CD4-positive, alpha-beta memory T cell (primary cell): ENCODE measurements around the gene RC3H1. TPM values are rescaled to one million over a fixed set of nuclear protein-coding genes. Genes with fewer than 3 reads are reported as not detected.

Experiments used
- CTCF ChIA-PET: fragments of 350-600 bp; sonication (Branson Sonifier 250); formaldehyde crosslinking; loops from one replicate; lab custom pipeline; 2021; ENCODE audit warnings: inconsistent platforms; ENCODE audit not compliant: partially characterized antibody; lab: Charles Lee
- POLR2A ChIA-PET: fragments of 350-600 bp; sonication (Branson Sonifier 250); formaldehyde crosslinking; loops from one replicate; lab custom pipeline; 2021; ENCODE audit not compliant: partially characterized antibody; lab: Charles Lee
- DNase-seq, 5 donors: peaks; one replicate each; pipeline versions ENCODE4 v3.0.0 to v3.0.0-alpha.2; 2020 to 2022; ENCODE audit warnings: mixed read lengths in 1 of 5
- H3K27ac ChIP-seq: one replicate; pipeline ENCODE4 v1.7.0; 2013; ENCODE audit warnings: low read depth, low read length
- H3K27me3 ChIP-seq: 2 replicates; pipeline ENCODE4 v1.7.0; 2013; ENCODE audit warnings: mild to moderate bottlenecking, low read length, moderate library complexity; ENCODE audit not compliant: insufficient read depth
- H3K36me3 ChIP-seq: 2 replicates; pipeline ENCODE4 v1.7.0; 2013; ENCODE audit warnings: mild to moderate bottlenecking, low read length, moderate library complexity; ENCODE audit not compliant: insufficient read depth
- H3K4me1 ChIP-seq: 2 replicates; pipeline ENCODE4 v1.7.0; 2013; ENCODE audit warnings: mild to moderate bottlenecking, low read length, moderate library complexity; ENCODE audit not compliant: insufficient read depth
- H3K4me3 ChIP-seq, 2 donors: one replicate each; pipeline ENCODE4 v1.7.0; 2013; ENCODE audit warnings: low read length in 2 of 2, mild to moderate bottlenecking in 1 of 2
- H3K9me3 ChIP-seq, 2 donors: one replicate each; pipeline ENCODE4 v1.7.0; 2013; ENCODE audit warnings: low read length in 2 of 2, control low read depth in 1 of 2; ENCODE audit not compliant: control insufficient read depth in 1 of 2
- H3K27ac Mint-ChIP-seq, 7 donors: one replicate each; pipeline ENCODE4 v1.8.0; 2020 to 2021; ENCODE audit warnings: mixed read lengths in 7 of 7, mild to moderate bottlenecking in 6 of 7, inconsistent platforms in 3 of 7, moderate library complexity in 3 of 7
- H3K27me3 Mint-ChIP-seq, 2 donors: one replicate each; pipeline ENCODE4 v1.8.0; 2020 to 2021; ENCODE audit warnings: mixed read lengths in 2 of 2
- H3K36me3 Mint-ChIP-seq, 2 donors: one replicate each; pipeline ENCODE4 v1.8.0; 2020 to 2021; ENCODE audit warnings: mixed read lengths in 2 of 2, inconsistent platforms in 1 of 2, mild to moderate bottlenecking in 1 of 2
- H3K4me1 Mint-ChIP-seq, 4 donors: one replicate each; pipeline ENCODE4 v1.8.0; 2020 to 2021; ENCODE audit warnings: mixed read lengths in 4 of 4, mild to moderate bottlenecking in 1 of 4
- H3K4me3 Mint-ChIP-seq, 8 donors: one replicate each; pipeline ENCODE4 v1.8.0; 2020 to 2021; ENCODE audit warnings: mixed read lengths in 8 of 8, mild to moderate bottlenecking in 7 of 8, moderate library complexity in 6 of 8, inconsistent platforms in 3 of 8
- H3K9me3 Mint-ChIP-seq, 8 donors: one replicate each; pipeline ENCODE4 v1.8.0; 2020 to 2021; ENCODE audit warnings: mixed read lengths in 8 of 8, mild to moderate bottlenecking in 5 of 8, inconsistent platforms in 3 of 8, moderate library complexity in 1 of 8
- intact Hi-C: fragments of 100-400 bp; cut with micrococcal nuclease; formaldehyde crosslinking; loops from one replicate; pipeline ENCODE4 v1.15.1; 2023
- polyA plus RNA-seq, 2 donors: library from polyadenylated mRNA; unstranded; fragments of 300-500 nt; fragmentation: Illumina TruSeq; gene quantifications; one replicate each; pipeline ENCODE4 v1.2.3, GENCODE V29; 2021
- total RNA-seq, 2 experiments: library from RNA; stranded (reverse); gene quantifications; one replicate each; pipeline ENCODE4 v1.2.3, GENCODE V29; 2021

RC3H1 gene
- total and polyA plus RNA-seq, 4 experiments from 2014 or later, result 2.0 to 49.2 (median 27.0) TPM

DNA sequence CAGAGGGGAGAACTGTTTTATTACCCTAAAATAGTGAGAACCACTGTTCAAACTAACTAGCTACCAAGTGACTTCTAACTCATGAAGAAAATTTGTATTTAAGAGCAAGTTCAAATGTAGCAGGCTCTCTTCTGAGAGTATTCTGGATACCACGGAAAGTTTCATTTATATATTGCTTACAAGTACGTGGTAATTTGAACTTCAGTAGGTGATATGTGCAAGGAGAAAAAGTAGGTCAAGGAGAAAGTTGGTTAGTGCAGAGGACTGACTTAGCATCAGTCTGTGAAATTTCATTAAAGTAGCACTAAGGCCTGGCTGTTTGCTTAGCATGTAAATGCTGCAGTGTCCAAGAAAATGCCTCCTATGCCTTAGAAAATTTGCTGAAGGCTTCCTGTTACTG lies 121.7 kb downstream of the RC3H1 start:
- no peaks in the 10 kb centered on the region for H3K27me3 ChIP-seq
- H3K27ac ChIP-seq, result no peak overlapping the region
- intact Hi-C loops, result no loop called here
- Mint-ChIP-seq H3K4me3 (no peak overlapping the region), H3K27me3 (no peaks in the 10 kb centered on the region), H3K27ac (no peak overlapping the region), H3K4me1 (peaks cover 6 to 25% (median 15%) of the 10 kb centered on the region in 4 donors), H3K36me3 (peaks cover 8 to 19% of the 10 kb centered on the region in 2 donors), H3K9me3 (no peaks in the 10 kb centered on the region)
- no peak for DNase-seq
- H3K36me3 ChIP-seq, result no peaks in the 10 kb centered on the region
- no peaks in the 10 kb centered on the region for H3K4me1 ChIP-seq
- H3K4me3 ChIP-seq, result no peak overlapping the region
- POLR2A ChIA-PET, result no interaction called here
- H3K9me3 ChIP-seq, result no peaks in the 10 kb centered on the region
- CTCF ChIA-PET, result no interaction called here

DNA sequence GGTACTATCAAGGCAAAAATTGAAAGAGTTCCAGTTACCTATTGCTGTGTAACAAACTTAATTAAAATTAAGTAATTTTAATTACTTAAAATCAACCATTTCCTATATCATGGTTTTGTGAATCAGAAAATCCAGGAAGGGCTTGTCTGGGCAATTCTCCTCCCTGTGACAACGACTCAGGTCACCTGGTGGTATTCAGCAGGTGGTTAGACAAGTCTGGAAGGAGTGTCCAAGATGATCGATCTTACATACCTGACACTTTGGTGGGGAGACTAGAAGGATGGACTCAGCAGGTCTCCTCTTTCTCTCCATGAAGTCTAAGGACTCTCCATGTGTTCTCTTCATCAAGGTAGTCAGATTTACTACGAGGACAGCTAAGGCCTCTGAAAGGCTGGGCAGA lies 128.0 kb downstream of the RC3H1 start:
- Histone ChIP-seq H3K27me3 (no peaks in the 10 kb centered on the region), H3K27ac (no peak overlapping the region), H3K9me3 (no peaks in the 10 kb centered on the region), H3K36me3 (no peaks in the 10 kb centered on the region), H3K4me3 (no peak overlapping the region), H3K4me1 (no peaks in the 10 kb centered on the region)
- intact Hi-C loops, result no loop called here
- peaks cover 40 to 48% of the 10 kb centered on the region in 2 donors for H3K36me3 Mint-ChIP-seq
- POLR2A ChIA-PET, result interaction anchor here (0.6 kb wide), 1 partner anchor 82 kb away, joined by 4 read pairs; no protein-coding TSS in a partner anchor
- CTCF ChIA-PET, result no interaction called here
- no peak overlapping the region for H3K4me3 Mint-ChIP-seq
- H3K9me3 Mint-ChIP-seq, result no peaks in the 10 kb centered on the region
- H3K27ac Mint-ChIP-seq, result no peak overlapping the region
- no peaks in the 10 kb centered on the region for H3K27me3 Mint-ChIP-seq
- H3K4me1 Mint-ChIP-seq, result peaks cover 5 to 10% (median 7%) of the 10 kb centered on the region in 4 donors
- DNase-seq, result no peak

- intact Hi-C loops, result no loop called here
- Histone ChIP-seq H3K27me3 (no peaks in the 10 kb centered on the region), H3K9me3 (no peaks in the 10 kb centered on the region), H3K27ac (no peak overlapping the region), H3K4me1 (no peaks in the 10 kb centered on the region), H3K4me3 (no peak overlapping the region), H3K36me3 (no peaks in the 10 kb centered on the region)
- CTCF ChIA-PET, result no interaction called here
- Mint-ChIP-seq H3K27me3 (no peaks in the 10 kb centered on the region), H3K4me1 (peaks cover 1 to 6% (median 4%) of the 10 kb centered on the region in 4 donors), H3K36me3 (peaks cover 41 to 49% of the 10 kb centered on the region in 2 donors), H3K27ac (no peak overlapping the region), H3K4me3 (no peak overlapping the region), H3K9me3 (no peaks in the 10 kb centered on the region)
- POLR2A ChIA-PET, result no interaction called here
- no peak for DNase-seq
Observed at GRCh38 chr1:173893611-173894010, 128.5 kb downstream of the RC3H1 start.

GRCh38 chr1:173889885-173890284 lies 132.3 kb downstream of the RC3H1 start:
- peaks cover 65 to 76% of the 10 kb centered on the region in 2 donors for H3K36me3 Mint-ChIP-seq
- no peaks in the 10 kb centered on the region for H3K9me3 ChIP-seq
- H3K4me3 ChIP-seq, result no peak overlapping the region
- H3K4me3 Mint-ChIP-seq, result no peak overlapping the region
- H3K36me3 ChIP-seq, result peaks cover 16% of the 10 kb centered on the region
- intact Hi-C loops, result no loop called here
- no peaks in the 10 kb centered on the region for H3K27me3 ChIP-seq
- no peaks in the 10 kb centered on the region for H3K4me1 ChIP-seq
- H3K27me3 Mint-ChIP-seq, result no peaks in the 10 kb centered on the region
- no peak for DNase-seq
- ChIA-PET CTCF (interaction anchor here (1.0 kb wide), 1 partner anchor 22 kb away, joined by 4 read pairs; the partner anchor contains the start of genes GAS5 and ZBTB37), POLR2A (interaction anchor here (1.3 kb wide), 1 partner anchor 20 kb away, joined by 3 read pairs; no protein-coding TSS in a partner anchor)
- no peak overlapping the region for H3K27ac ChIP-seq
- H3K9me3 Mint-ChIP-seq, result no peaks in the 10 kb centered on the region
- H3K27ac Mint-ChIP-seq, result peak overlapping the region in 1 of 7 donors; percentile 14
- peaks cover 9 to 20% (median 15%) of the 10 kb centered on the region in 4 donors for H3K4me1 Mint-ChIP-seq

GRCh38 chr1:173888749-173889148 lies 133.4 kb downstream of the RC3H1 start:
- Histone ChIP-seq H3K4me1 (no peaks in the 10 kb centered on the region), H3K27ac (no peak overlapping the region), H3K36me3 (peaks cover 16% of the 10 kb centered on the region), H3K27me3 (no peaks in the 10 kb centered on the region), H3K9me3 (no peaks in the 10 kb centered on the region), H3K4me3 (no peak overlapping the region)
- ChIA-PET POLR2A (no interaction called here), CTCF (no interaction called here)
- peaks cover 7 to 20% (median 14%) of the 10 kb centered on the region in 4 donors for H3K4me1 Mint-ChIP-seq
- H3K36me3 Mint-ChIP-seq, result peaks cover 63 to 67% of the 10 kb centered on the region in 2 donors
- H3K27ac Mint-ChIP-seq, result no peak overlapping the region
- intact Hi-C loops, result no loop called here
- no peak overlapping the region for H3K4me3 Mint-ChIP-seq
- DNase-seq, result no peak
- H3K9me3 Mint-ChIP-seq, result no peaks in the 10 kb centered on the region
- H3K27me3 Mint-ChIP-seq, result no peaks in the 10 kb centered on the region

DNA sequence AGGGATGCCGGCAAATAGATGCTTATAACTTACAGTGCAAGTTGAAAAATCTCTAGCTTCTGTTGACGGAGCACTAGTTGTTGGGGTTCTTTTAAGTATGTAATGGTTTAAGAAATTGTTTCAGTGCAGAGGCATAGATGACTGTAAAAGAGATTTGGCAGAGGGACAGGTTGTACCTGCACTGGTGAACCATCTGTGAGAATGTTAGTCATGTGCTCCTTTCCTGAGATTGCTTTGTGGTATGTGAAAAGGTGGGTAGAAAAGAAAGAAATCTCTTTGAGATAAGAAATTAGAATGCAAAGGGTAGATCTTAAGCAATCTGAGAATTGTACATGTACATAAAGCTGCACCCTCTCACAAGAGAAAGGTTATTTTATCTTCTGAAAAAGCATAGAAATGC lies 134.5 kb downstream of the RC3H1 start:
- H3K36me3 Mint-ChIP-seq, result peaks cover 57 to 64% of the 10 kb centered on the region in 2 donors
- POLR2A ChIA-PET, result interaction anchor here (0.6 to 0.9 kb wide), 2 partner anchors 19 to 128 kb away, joined by 3 to 4 read pairs; partner anchors contain the start of gene ZBTB37

GRCh38 chr1:173886746-173887611 lies 135.2 kb downstream of the RC3H1 start:
- no peak for DNase-seq
- Histone ChIP-seq H3K27me3 (no peaks in the 10 kb centered on the region), H3K27ac (no peak overlapping the region), H3K4me3 (no peak overlapping the region), H3K4me1 (no peaks in the 10 kb centered on the region), H3K9me3 (no peaks in the 10 kb centered on the region), H3K36me3 (peaks cover 16% of the 10 kb centered on the region)
- Mint-ChIP-seq H3K9me3 (no peaks in the 10 kb centered on the region), H3K36me3 (peaks cover 52 to 58% of the 10 kb centered on the region in 2 donors), H3K4me3 (peak overlapping the region in 1 of 8 donors; percentile 36), H3K27me3 (no peaks in the 10 kb centered on the region), H3K27ac (no peak overlapping the region), H3K4me1 (peaks cover 7 to 20% (median 14%) of the 10 kb centered on the region in 4 donors)
- POLR2A ChIA-PET, result interaction anchor here (0.6 to 0.9 kb wide), 2 partner anchors 18 to 128 kb away, joined by 3 to 4 read pairs; partner anchors contain the start of gene ZBTB37
- intact Hi-C loops, result no loop called here
- CTCF ChIA-PET, result no interaction called here

More for the DNA sequence above, 134.5 kb downstream of the RC3H1 start:
- Mint-ChIP-seq H3K9me3 (no peaks in the 10 kb centered on the region), H3K27ac (no peak overlapping the region), H3K4me1 (peaks cover 7 to 20% (median 14%) of the 10 kb centered on the region in 4 donors), H3K4me3 (no peak overlapping the region), H3K27me3 (no peaks in the 10 kb centered on the region)
- H3K4me3 ChIP-seq, result no peak overlapping the region
- no peak for DNase-seq
- no peaks in the 10 kb centered on the region for H3K27me3 ChIP-seq
- H3K27ac ChIP-seq, result no peak overlapping the region
- H3K36me3 ChIP-seq, result peaks cover 16% of the 10 kb centered on the region
- H3K4me1 ChIP-seq, result no peaks in the 10 kb centered on the region
- CTCF ChIA-PET, result no interaction called here
- intact Hi-C loops, result no loop called here
- no peaks in the 10 kb centered on the region for H3K9me3 ChIP-seq
